Subcutaneous abdominal adipose tissue (tissue), 5 donors: Measurements from ENCODE around the gene CAMK2A.

Source experiments
- H3K27ac ChIP-seq: one replicate; pipeline ENCODE4 v1.7.0; 2013; ENCODE audit warnings: low read depth, mild to moderate bottlenecking, inconsistent platforms, low read length, moderate library complexity
- H3K27me3 ChIP-seq, 5 donors: one replicate each; pipeline ENCODE4 v1.7.0; 2013; ENCODE audit warnings: low read length in 5 of 5, inconsistent platforms in 1 of 5; ENCODE audit not compliant: control insufficient read depth in 5 of 5, insufficient read depth in 4 of 5
- H3K36me3 ChIP-seq, 5 donors: one replicate each; pipeline ENCODE4 v1.7.0; 2013; ENCODE audit warnings: low read length in 5 of 5; ENCODE audit not compliant: control insufficient read depth in 5 of 5, insufficient read depth in 5 of 5
- H3K4me1 ChIP-seq, 5 donors: one replicate each; pipeline ENCODE4 v1.7.0; 2013; ENCODE audit warnings: low read length in 5 of 5, mild to moderate bottlenecking in 3 of 5, moderate library complexity in 1 of 5; ENCODE audit not compliant: control insufficient read depth in 5 of 5, insufficient read depth in 5 of 5
- H3K4me3 ChIP-seq, 5 donors: one replicate each; pipeline ENCODE4 v1.7.0; 2013; ENCODE audit warnings: low read length in 5 of 5, low read depth in 1 of 5
- H3K9ac ChIP-seq, 5 donors: one replicate each; pipeline ENCODE4 v1.7.0; 2013; ENCODE audit warnings: low read length in 5 of 5, mild to moderate bottlenecking in 4 of 5, moderate library complexity in 3 of 5
- H3K9me3 ChIP-seq, 5 donors: one replicate each; pipeline ENCODE4 v1.7.0; 2013; ENCODE audit warnings: low read length in 5 of 5; ENCODE audit not compliant: control insufficient read depth in 5 of 5
- donor health status: healthy.
- donor health status: healthy.
- donor health status: healthy.
- donor health status: healthy.
- donor health status: healthy.

The CAMK2A gene

GRCh38 chr5:150217038-150217437 is 72.5 kb downstream of the CAMK2A start:
- Histone ChIP-seq H3K36me3 (no peaks in the 10 kb centered on the region), H3K4me1 (peaks cover 1 to 23% (median 10%) of the 10 kb centered on the region in 5 donors)

GRCh38 chr5:150215979-150216944 is 73.3 kb downstream of the CAMK2A start:
- Histone ChIP-seq H3K27me3 (peaks cover 0 to 17% (median 2%) of the 10 kb centered on the region in 5 donors), H3K9ac (no peak overlapping the region), H3K4me3 (no peak overlapping the region), H3K4me1 (peaks cover 1 to 23% (median 10%) of the 10 kb centered on the region in 5 donors), H3K27ac (no peak overlapping the region), H3K36me3 (no peaks in the 10 kb centered on the region), H3K9me3 (no peaks in the 10 kb centered on the region)

More at GRCh38 chr5:150217038-150217437, 72.5 kb downstream of the CAMK2A start:
- H3K9me3 ChIP-seq: no peaks in the 10 kb centered on the region
- H3K27ac ChIP-seq: no peak overlapping the region
- no peak overlapping the region for H3K9ac ChIP-seq
- no peak overlapping the region for H3K4me3 ChIP-seq
- peaks cover 0 to 18% (median 2%) of the 10 kb centered on the region in 5 donors for H3K27me3 ChIP-seq

- Histone ChIP-seq H3K27ac (no peak overlapping the region), H3K36me3 (no peaks in the 10 kb centered on the region), H3K4me3 (no peak overlapping the region), H3K27me3 (peaks cover 0 to 15% (median 2%) of the 10 kb centered on the region in 5 donors), H3K9me3 (no peaks in the 10 kb centered on the region), H3K9ac (no peak overlapping the region), H3K4me1 (peaks cover 1 to 23% (median 10%) of the 10 kb centered on the region in 5 donors)
These were observed 75.3 kb downstream of the CAMK2A start for GRCh38 chr5:150214289-150214688.

- Histone ChIP-seq H3K9ac (no peak overlapping the region), H3K4me1 (peaks cover 1 to 26% (median 12%) of the 10 kb centered on the region in 5 donors), H3K4me3 (no peak overlapping the region), H3K27me3 (peaks cover 0 to 15% (median 2%) of the 10 kb centered on the region in 5 donors), H3K27ac (no peak overlapping the region), H3K36me3 (no peaks in the 10 kb centered on the region), H3K9me3 (no peaks in the 10 kb centered on the region)
These were observed 76.0 kb downstream of the CAMK2A start for GRCh38 chr5:150213530-150213929.

- Histone ChIP-seq H3K9me3 (no peaks in the 10 kb centered on the region), H3K4me1 (peaks cover 0 to 18% (median 10%) of the 10 kb centered on the region in 5 donors), H3K27me3 (peaks cover 0 to 4% (median 2%) of the 10 kb centered on the region in 5 donors), H3K9ac (no peak overlapping the region), H3K27ac (no peak overlapping the region), H3K4me3 (no peak overlapping the region), H3K36me3 (no peaks in the 10 kb centered on the region)
These were observed 78.2 kb downstream of the CAMK2A start for GRCh38 chr5:150211156-150212030.

GRCh38 chr5:150210644-150211043 is 78.9 kb downstream of the CAMK2A start:
- no peak overlapping the region for H3K9ac ChIP-seq
- peaks cover 0 to 4% (median 2%) of the 10 kb centered on the region in 5 donors for H3K27me3 ChIP-seq
- H3K36me3 ChIP-seq: no peaks in the 10 kb centered on the region
- H3K9me3 ChIP-seq: no peaks in the 10 kb centered on the region
- peaks cover 0 to 16% (median 7%) of the 10 kb centered on the region in 5 donors for H3K4me1 ChIP-seq
- no peak overlapping the region for H3K27ac ChIP-seq
- H3K4me3 ChIP-seq: no peak overlapping the region

- no peak overlapping the region for H3K9ac ChIP-seq
These were observed 80.4 kb downstream of the CAMK2A start for GRCh38 chr5:150209099-150209635.

GRCh38 chr5:150208187-150209098 is 81.1 kb downstream of the CAMK2A start:
- H3K27ac ChIP-seq: no peak overlapping the region
- H3K27me3 ChIP-seq: peaks cover 0 to 6% (median 2%) of the 10 kb centered on the region in 5 donors
- H3K4me3 ChIP-seq: no peak overlapping the region
- peaks cover 0 to 7% (median 0%) of the 10 kb centered on the region in 5 donors for H3K4me1 ChIP-seq
- H3K9me3 ChIP-seq: no peaks in the 10 kb centered on the region
- no peak overlapping the region for H3K9ac ChIP-seq
- H3K36me3 ChIP-seq: no peaks in the 10 kb centered on the region

More at GRCh38 chr5:150209099-150209635, 80.4 kb downstream of the CAMK2A start:
- Histone ChIP-seq H3K27me3 (peaks cover 0 to 6% (median 2%) of the 10 kb centered on the region in 5 donors), H3K27ac (no peak overlapping the region), H3K9me3 (no peaks in the 10 kb centered on the region), H3K4me3 (no peak overlapping the region), H3K36me3 (no peaks in the 10 kb centered on the region), H3K4me1 (peaks cover 0 to 10% (median 0%) of the 10 kb centered on the region in 5 donors)

- H3K4me1 ChIP-seq: peaks cover 0 to 7% (median 0%) of the 10 kb centered on the region in 5 donors
- H3K27me3 ChIP-seq: peaks cover 0 to 4% (median 2%) of the 10 kb centered on the region in 5 donors
- H3K9ac ChIP-seq: no peak overlapping the region
- H3K36me3 ChIP-seq: no peaks in the 10 kb centered on the region
- H3K9me3 ChIP-seq: no peaks in the 10 kb centered on the region
- H3K4me3 ChIP-seq: no peak overlapping the region
- no peak overlapping the region for H3K27ac ChIP-seq
These were observed 82.8 kb downstream of the CAMK2A start for GRCh38 chr5:150206779-150207115.
